HG03139 (cell line): ENCODE data around the gene SYNGR3.
A peak's percentile ranks its signal among the peaks of the same experiment; 100 is the strongest.
"Not testable (repeated sequence)": the region's sequence is repeated elsewhere in the genome, so short reads cannot be mapped to it uniquely, and the experiment has no call there.

ENCODE experiments used
- ATAC-seq: cut with Tn5 transposase; IDR thresholded peaks from one replicate; pipeline ENCODE4 v1.9.1; 2021; ENCODE audit not compliant: unreplicated experiment

SYNGR3 gene

GRCh38 chr16:1989209-1990100, at the start of gene SYNGR3:
Gene SYNGR3, plus strand, starts transcription at chr16:1989970. Its CDS starts 133 bp downstream, at chr16:1990103.
- no peak for ATAC-seq

- ATAC-seq: no peak
Observed at GRCh38 chr16:1940273-1941161, 49.3 kb upstream of the SYNGR3 start.

- ATAC-seq: no peak
Observed at GRCh38 chr16:1941162-1942046, 48.4 kb upstream of the SYNGR3 start.

DNA sequence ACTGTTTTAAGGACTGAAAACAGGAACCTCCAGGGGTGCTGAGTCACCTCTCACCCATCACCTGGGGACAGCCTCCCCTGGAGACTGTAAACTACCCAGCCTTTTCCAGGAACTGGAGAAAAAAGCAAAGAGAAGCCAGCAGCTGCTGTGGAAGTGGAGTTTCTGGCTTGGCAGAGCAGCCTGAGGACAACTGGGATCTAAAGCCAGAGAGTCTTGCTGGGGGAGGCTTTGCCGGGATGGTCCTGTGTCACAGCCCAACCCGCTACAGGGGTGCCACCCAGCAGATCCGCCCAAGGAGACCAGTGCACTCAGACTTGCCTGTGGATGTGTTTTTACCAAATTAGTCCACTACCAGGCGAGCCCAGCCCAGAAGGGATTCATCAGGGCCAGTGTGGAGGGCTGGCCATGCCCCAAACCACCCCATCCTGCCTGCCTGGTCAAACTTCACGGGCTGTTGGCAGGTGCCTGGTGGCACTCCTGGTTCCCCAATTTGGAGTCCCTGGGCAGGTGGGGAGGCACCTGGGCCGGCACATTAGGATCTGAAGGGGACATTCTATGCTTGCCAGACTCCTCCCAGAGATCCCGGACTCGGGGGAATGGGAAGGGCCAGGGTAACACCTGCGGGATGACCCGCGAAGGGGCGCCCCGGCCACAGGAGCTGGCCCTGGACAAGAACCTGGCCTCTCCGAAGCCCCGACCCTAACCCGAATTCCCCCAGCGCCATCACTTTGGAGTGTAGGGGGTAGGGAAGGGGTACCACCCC, 47.5 kb upstream of the SYNGR3 start:
- no peak for ATAC-seq

GRCh38 chr16:1942810-1943726, 46.7 kb upstream of the SYNGR3 start, which contains the start of gene MSRB1:
Gene MSRB1, minus strand, starts transcription at chr16:1943199. Its CDS starts 43 bp downstream, at chr16:1943156.
- ATAC-seq: peak; percentile 90

DNA sequence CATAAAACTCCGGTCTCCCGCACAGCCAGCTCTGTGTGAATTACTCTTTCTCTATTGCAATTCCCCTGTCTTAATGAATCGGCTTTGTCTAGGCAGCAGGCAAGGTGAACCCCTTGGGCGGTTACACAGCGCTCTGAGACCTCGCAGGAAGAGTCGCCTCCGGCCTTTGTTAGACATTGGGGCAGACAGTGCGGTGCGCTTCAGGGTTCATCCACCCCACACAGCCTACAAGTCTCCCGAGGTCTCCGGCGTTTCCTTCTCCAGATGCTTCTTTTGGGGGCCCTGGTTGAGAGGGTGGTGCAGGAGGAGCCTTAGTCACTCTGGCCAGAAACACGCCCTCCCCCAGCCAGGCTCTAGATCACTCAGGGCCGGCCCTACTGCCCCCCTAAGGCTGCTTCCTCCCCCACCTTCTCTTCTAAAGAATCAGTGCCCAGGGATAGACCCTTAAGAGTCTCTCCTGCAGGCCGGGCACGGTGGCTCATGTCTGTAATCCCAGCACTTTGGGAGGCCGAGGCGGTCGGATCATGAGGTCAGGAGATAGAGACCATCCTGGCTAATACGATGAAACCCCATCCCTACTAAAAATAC, 45.1 kb upstream of the SYNGR3 start:
- ATAC-seq: no peak

DNA sequence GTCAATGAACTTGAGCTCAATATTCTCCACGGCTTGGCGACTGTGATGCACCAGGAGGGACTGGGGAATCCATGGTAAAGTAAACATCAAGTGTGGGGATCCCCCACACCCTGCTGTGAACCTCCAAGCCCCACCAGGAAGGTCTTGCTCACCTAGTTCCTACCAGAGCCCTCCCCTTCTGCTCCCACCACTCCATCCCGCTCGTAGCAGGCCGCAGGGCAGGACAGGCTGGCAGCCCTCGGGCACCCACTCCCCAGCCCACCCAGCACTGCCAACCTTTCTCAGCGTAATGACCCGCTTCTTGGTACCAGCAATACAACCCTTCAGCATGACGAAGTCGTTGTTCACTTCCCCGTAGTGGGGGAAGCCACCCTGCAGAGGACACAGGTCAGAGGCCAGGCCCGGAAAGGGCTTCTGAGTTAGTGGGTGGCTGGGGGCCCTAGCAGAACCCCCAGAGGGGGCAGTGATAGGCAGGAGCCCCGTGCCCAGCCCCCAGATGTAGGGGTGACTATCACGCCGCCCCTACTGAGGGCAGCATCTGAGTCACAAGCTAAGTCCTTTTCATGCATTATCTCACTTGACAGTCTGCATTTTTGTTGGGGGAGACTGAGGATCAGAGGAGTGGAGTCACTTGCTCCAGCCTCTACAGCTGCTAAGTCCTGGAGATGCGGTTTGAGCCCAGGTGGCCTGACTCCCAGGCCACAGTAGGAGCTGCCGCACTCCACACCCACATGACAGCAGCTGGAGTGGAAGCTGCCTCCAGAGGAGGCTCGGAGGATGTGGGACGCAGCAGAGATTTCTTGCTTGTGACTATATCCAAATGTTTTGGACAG, 44.0 kb upstream of the SYNGR3 start:
- no peak for ATAC-seq

GRCh38 chr16:1946495-1947368, 43.0 kb upstream of the SYNGR3 start:
- ATAC-seq: no peak

DNA sequence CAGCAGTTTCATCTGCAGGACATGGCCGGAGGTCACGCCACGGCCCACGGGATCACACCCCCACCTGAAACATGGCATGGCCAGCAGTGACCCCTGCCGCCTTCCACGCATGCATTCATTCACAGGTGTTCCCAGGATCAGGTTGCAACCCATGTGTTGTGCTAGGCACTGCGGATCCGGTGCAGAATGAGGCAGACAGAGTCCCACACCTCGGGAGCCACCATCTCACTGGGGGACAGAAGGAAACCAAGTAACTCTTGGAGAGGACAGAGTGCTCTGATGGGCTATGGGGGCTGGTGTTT, 42.5 kb upstream of the SYNGR3 start:
- no peak for ATAC-seq

DNA sequence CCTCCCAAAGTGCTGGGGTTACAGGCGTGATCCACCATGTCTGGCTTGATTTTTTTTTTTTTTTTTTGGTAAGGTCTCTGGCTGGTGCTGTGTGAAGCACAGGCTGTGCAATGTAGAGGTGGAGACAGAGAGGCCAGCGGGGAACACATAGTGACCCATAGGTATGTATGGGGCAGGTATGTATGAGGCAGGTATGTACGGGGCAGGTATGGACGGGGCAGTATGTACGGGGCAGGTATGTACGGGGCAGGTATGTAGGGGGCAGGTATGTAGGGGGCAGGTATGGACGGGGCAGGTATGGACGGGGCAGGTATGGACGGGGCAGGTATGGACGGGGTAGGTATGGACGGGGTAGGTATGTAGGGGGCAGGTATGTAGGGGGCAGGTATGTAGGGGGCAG, 40.3 kb upstream of the SYNGR3 start:
- no peak for ATAC-seq

DNA sequence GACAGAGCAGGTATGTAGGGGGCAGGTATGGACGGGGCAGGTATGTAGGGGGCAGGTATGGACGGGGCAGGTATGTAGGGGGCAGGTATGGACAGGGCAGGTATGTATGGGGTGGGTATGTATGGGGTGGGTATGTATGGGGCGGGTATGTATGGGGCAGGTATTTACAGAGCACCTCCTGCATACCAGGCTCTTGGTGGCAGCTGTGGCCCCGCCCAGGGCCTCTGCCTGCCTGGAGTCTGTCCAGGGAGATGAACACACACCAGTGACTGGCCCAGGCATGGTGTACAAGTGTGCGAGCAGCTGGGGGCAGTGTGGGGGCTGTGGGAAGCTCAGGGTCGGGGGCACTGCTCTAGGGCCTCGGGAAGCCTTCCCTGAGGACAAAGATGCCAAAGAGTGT, 39.7 kb upstream of the SYNGR3 start:
- no peak for ATAC-seq

GRCh38 chr16:1950559-1950958, 39.2 kb upstream of the SYNGR3 start:
- ATAC-seq: no peak

- ATAC-seq: no peak
Observed at GRCh38 chr16:1953734-1954133, 36.0 kb upstream of the SYNGR3 start.

- ATAC-seq: not testable (repeated sequence)
Observed at GRCh38 chr16:1957434-1958142, 32.2 kb upstream of the SYNGR3 start.

DNA sequence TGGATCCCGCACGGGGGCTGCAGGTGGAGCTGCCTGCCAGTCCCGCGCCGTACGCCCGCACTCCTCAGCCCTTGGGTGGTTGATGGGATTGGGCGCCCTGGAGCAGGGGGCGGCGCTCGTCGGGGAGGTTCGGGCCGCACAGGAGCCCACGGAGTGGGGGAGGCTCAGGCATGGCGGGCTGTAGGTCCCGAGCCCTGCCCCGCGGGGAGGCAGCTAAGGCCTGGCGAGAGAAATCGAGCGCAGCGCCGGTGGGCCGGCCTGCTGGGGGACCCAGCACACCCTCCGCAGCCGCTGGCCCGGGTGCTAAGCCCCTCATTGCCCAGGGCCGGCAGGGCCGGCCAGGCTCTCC, 31.7 kb upstream of the SYNGR3 start:
- not testable (repeated sequence) for ATAC-seq

- no peak for ATAC-seq
Observed at GRCh38 chr16:1958715-1959268, 31.0 kb upstream of the SYNGR3 start.
